Neuronal stem cell (in vitro differentiated cells): ENCODE measurements around the gene RAPGEF5.

Experiments
- DNase-seq: peaks from one replicate; pipeline ENCODE4 v3.0.0-alpha.2; 2013; ENCODE audit warnings: low spot score
- H2AFZ ChIP-seq: one replicate; pipeline ENCODE4 v1.6.1; 2013; ENCODE audit warnings: mild to moderate bottlenecking, low read length, inconsistent platforms
- H2AK5ac ChIP-seq: 2 replicates; pipeline ENCODE4 v1.6.1; 2013; ENCODE audit warnings: low read depth, mild to moderate bottlenecking, inconsistent platforms, low read length, moderate library complexity, mixed read lengths
- H2BK120ac ChIP-seq: 2 replicates; pipeline ENCODE4 v1.6.1; 2013; ENCODE audit warnings: low read depth, mild to moderate bottlenecking, inconsistent platforms, low read length, moderate library complexity, mixed read lengths
- H2BK12ac ChIP-seq: one replicate; pipeline ENCODE4 v1.6.1; 2013; ENCODE audit warnings: low read length, inconsistent platforms
- H2BK15ac ChIP-seq: 2 replicates; pipeline ENCODE4 v1.6.1; 2013; ENCODE audit warnings: mild to moderate bottlenecking, low read length, inconsistent platforms, mixed read lengths
- H2BK5ac ChIP-seq: one replicate; pipeline ENCODE4 v1.6.1; 2013; ENCODE audit warnings: inconsistent platforms, mild to moderate bottlenecking, low read length, moderate library complexity
- H3K14ac ChIP-seq: one replicate; pipeline ENCODE4 v1.6.1; 2013; ENCODE audit warnings: low read length, inconsistent platforms
- H3K18ac ChIP-seq: 2 replicates; pipeline ENCODE4 v1.6.1; 2013; ENCODE audit warnings: low read length, inconsistent platforms
- H3K23ac ChIP-seq: 2 replicates; pipeline ENCODE4 v1.6.1; 2013; ENCODE audit warnings: low read depth, mild to moderate bottlenecking, mixed read lengths, low read length, inconsistent platforms; ENCODE audit not compliant: poor library complexity
- H3K27ac ChIP-seq: replicated peaks from 3 replicates; pipeline ENCODE4 v1.5.1; 2013; ENCODE audit warnings: low read length, inconsistent platforms
- H3K27me3 ChIP-seq, 3 experiments: 2 replicates each; pipeline ENCODE4 v1.6.1; 2013; ENCODE audit warnings: low read length in 3 of 3, mild to moderate bottlenecking in 2 of 3, inconsistent platforms in 1 of 3, low read depth in 1 of 3, mixed read lengths in 1 of 3, moderate library complexity in 1 of 3; ENCODE audit not compliant: control insufficient read depth in 3 of 3, insufficient read depth in 3 of 3
- H3K36me3 ChIP-seq, 2 donors: replicated peaks in 1 of 2; 2 replicates each; pipeline ENCODE4 v1.6.1; 2013; ENCODE audit warnings: low read length in 2 of 2; ENCODE audit not compliant: control insufficient read depth in 2 of 2, insufficient read depth in 2 of 2
- H3K4ac ChIP-seq: 2 replicates; pipeline ENCODE4 v1.6.1; 2013; ENCODE audit warnings: inconsistent platforms, mild to moderate bottlenecking, low read length, moderate library complexity
- H3K4me1 ChIP-seq, 2 donors: 1 replicate in 1 of 2; 2 replicates in 1 of 2; pipeline ENCODE4 v1.6.1; 2013; ENCODE audit warnings: low read length in 2 of 2, low read depth in 1 of 2; ENCODE audit not compliant: control insufficient read depth in 2 of 2, insufficient read depth in 1 of 2
- H3K4me2 ChIP-seq: one replicate; pipeline ENCODE4 v1.6.1; 2013; ENCODE audit warnings: mild to moderate bottlenecking, low read length, inconsistent platforms; ENCODE audit not compliant: insufficient read depth, poor library complexity, severe bottlenecking
- H3K4me3 ChIP-seq, 2 donors: 2 replicates each; pipeline ENCODE4 v1.5.1; 2013; ENCODE audit warnings: low read length in 2 of 2, mild to moderate bottlenecking in 2 of 2, inconsistent platforms in 1 of 2, moderate library complexity in 1 of 2
- H3K79me1 ChIP-seq: one replicate; pipeline ENCODE4 v1.6.1; 2013; ENCODE audit warnings: low read depth, mild to moderate bottlenecking, inconsistent platforms, low read length, moderate library complexity
- H3K9ac ChIP-seq: one replicate; pipeline ENCODE4 v1.6.1; 2013; ENCODE audit warnings: mild to moderate bottlenecking, low read depth, low read length, inconsistent platforms; ENCODE audit not compliant: poor library complexity
- H3K9me3 ChIP-seq, 2 donors: replicated peaks in 1 of 2; 2 replicates each; pipeline versions ENCODE3 to v1.6.1; 2013; ENCODE audit warnings: low read length in 2 of 2, mild to moderate bottlenecking in 2 of 2, inconsistent platforms in 1 of 2, low read depth in 1 of 2, mixed read lengths in 1 of 2, moderate library complexity in 1 of 2; ENCODE audit not compliant: control insufficient read depth in 2 of 2, insufficient read depth in 1 of 2
- H4K8ac ChIP-seq: one replicate; pipeline ENCODE4 v1.6.1; 2013; ENCODE audit warnings: low read depth, mild to moderate bottlenecking, inconsistent platforms, low read length, moderate library complexity
- H4K91ac ChIP-seq: one replicate; pipeline ENCODE4 v1.6.1; 2013; ENCODE audit warnings: low read length, low read depth, mild to moderate bottlenecking, inconsistent platforms; ENCODE audit not compliant: poor library complexity
- WGBS, 2 donors: extraction: QIAGEN DNeasy Blood & Tissue Kit; methylation state at CpG; one replicate each; pipeline ENCODE4 v1.1.7; 2013; ENCODE audit warnings: missing lambda C conversion rate in 2 of 2, mixed read lengths in 1 of 2; ENCODE audit not compliant: insufficient read length in 2 of 2, insufficient replicate concordance in 1 of 2; ENCODE audit errors: extremely low coverage in 2 of 2; 5-methylcytosine and 5-hydroxymethylcytosine counted together

Gene RAPGEF5

GRCh38 chr7:22127835-22128527, 229.0 kb downstream of the RAPGEF5 start:
- Histone ChIP-seq H2AK5ac (no peak overlapping the region), H3K27ac (no peak overlapping the region), H4K91ac (no peak overlapping the region), H3K4me2 (no peak overlapping the region), H2BK5ac (no peak overlapping the region), H3K79me1 (no peaks in the 10 kb centered on the region), H3K9me3 (no peaks in the 10 kb centered on the region), H2BK120ac (no peak overlapping the region), H3K4me3 (no peak overlapping the region), H3K4ac (no peak overlapping the region), H3K23ac (no peak overlapping the region), H3K27me3 (no peaks in the 10 kb centered on the region), H2BK12ac (no peak overlapping the region), H3K18ac (no peak overlapping the region), H3K9ac (no peak overlapping the region), H4K8ac (no peak overlapping the region), H2BK15ac (no peak overlapping the region), H2AFZ (no peak overlapping the region), H3K14ac (no peak overlapping the region), H3K4me1 (peaks cover 9 to 34% of the 10 kb centered on the region in 2 donors), H3K36me3 (peaks cover 0 to 55% of the 10 kb centered on the region in 2 donors)
- WGBS, 2 donors, result no CpG with 5 or more reads among the region's 6 CpGs
- no peak for DNase-seq

- Histone ChIP-seq H2AK5ac (no peak overlapping the region), H4K8ac (no peak overlapping the region), H3K14ac (no peak overlapping the region), H4K91ac (no peak overlapping the region), H3K4me3 (no peak overlapping the region), H2BK5ac (no peak overlapping the region), H3K4ac (no peak overlapping the region), H2BK120ac (no peak overlapping the region), H2BK15ac (no peak overlapping the region), H3K27me3 (no peaks in the 10 kb centered on the region), H3K79me1 (no peaks in the 10 kb centered on the region), H2AFZ (no peak overlapping the region), H2BK12ac (no peak overlapping the region), H3K18ac (no peak overlapping the region), H3K9ac (no peak overlapping the region), H3K27ac (no peak overlapping the region), H3K4me2 (no peak overlapping the region), H3K9me3 (no peaks in the 10 kb centered on the region), H3K23ac (no peak overlapping the region), H3K4me1 (peaks cover 10 to 37% of the 10 kb centered on the region in 2 donors), H3K36me3 (peaks cover 2 to 56% of the 10 kb centered on the region in 2 donors)
- no peak for DNase-seq
- WGBS, 2 donors, result no CpG with 5 or more reads among the region's 6 CpGs
These were observed 231.5 kb downstream of the RAPGEF5 start for GRCh38 chr7:22125436-22125835.

- Histone ChIP-seq H3K79me1 (no peaks in the 10 kb centered on the region), H2AFZ (peak overlapping the region; percentile 66), H3K27me3 (no peaks in the 10 kb centered on the region), H2BK12ac (no peak overlapping the region), H3K18ac (no peak overlapping the region), H3K9me3 (no peaks in the 10 kb centered on the region), H3K23ac (no peak overlapping the region), H3K9ac (no peak overlapping the region), H2BK5ac (no peak overlapping the region), H3K4me2 (no peak overlapping the region), H4K8ac (no peak overlapping the region), H3K27ac (no peak overlapping the region), H2BK15ac (no peak overlapping the region), H4K91ac (no peak overlapping the region), H3K36me3 (peaks cover 2 to 58% of the 10 kb centered on the region in 2 donors), H3K4me3 (no peak overlapping the region), H2BK120ac (no peak overlapping the region), H2AK5ac (no peak overlapping the region), H3K4me1 (peaks cover 7 to 38% of the 10 kb centered on the region in 2 donors), H3K14ac (no peak overlapping the region), H3K4ac (no peak overlapping the region)
- DNase-seq, result no peak
- no CpG with 5 or more reads among the region's 3 CpGs for WGBS, 2 donors
These were observed 232.0 kb downstream of the RAPGEF5 start for GRCh38 chr7:22124941-22125340.

GRCh38 chr7:22123139-22123538, 233.8 kb downstream of the RAPGEF5 start:
- H3K14ac ChIP-seq, result no peak overlapping the region
- H3K4ac ChIP-seq, result no peak overlapping the region
- no peak overlapping the region for H2AK5ac ChIP-seq
- no peak overlapping the region for H3K4me2 ChIP-seq
- no peak overlapping the region for H2BK120ac ChIP-seq
- H2BK15ac ChIP-seq, result no peak overlapping the region
- no peak overlapping the region for H2BK12ac ChIP-seq
- H2BK5ac ChIP-seq, result no peak overlapping the region
- H3K27ac ChIP-seq, result no peak overlapping the region
- no peak overlapping the region for H4K8ac ChIP-seq
- no peak overlapping the region for H4K91ac ChIP-seq
- no CpG with 5 or more reads among the region's 5 CpGs for WGBS, 2 donors
- no peaks in the 10 kb centered on the region for H3K27me3 ChIP-seq
- no peak overlapping the region for H3K18ac ChIP-seq
- H3K9me3 ChIP-seq, result no peaks in the 10 kb centered on the region
- no peaks in the 10 kb centered on the region for H3K79me1 ChIP-seq
- H3K4me1 ChIP-seq, result peaks cover 3 to 33% of the 10 kb centered on the region in 2 donors
- H2AFZ ChIP-seq, result no peak overlapping the region
- DNase-seq, result no peak
- H3K23ac ChIP-seq, result no peak overlapping the region
- no peak overlapping the region for H3K9ac ChIP-seq
- peaks cover 2 to 55% of the 10 kb centered on the region in 2 donors for H3K36me3 ChIP-seq
- no peak overlapping the region for H3K4me3 ChIP-seq
